K562 (cell line): ENCODE measurements around the gene FETUB. TPM values are rescaled to one million over a fixed set of nuclear protein-coding genes. Genes with fewer than 3 reads are reported as not detected.

ENCODE experiments used
- ATAC-seq: fragments of 200-7000 bp; cut with Tn5 transposase; 3 replicates; pipeline ENCODE4 v1.9.1; 2020; ENCODE audit warnings: moderate library complexity
- BruUV-seq: library from RNA; stranded (reverse); fragments of 400-500 nt; replicated peaks from 2 replicates; lab custom pipeline; 2021; lab: Mats Ljungman, UMichigan
- CTCF ChIA-PET: fragments of 300-600 bp; formaldehyde crosslinking; extraction: SDS; loops from one replicate; lab custom pipeline; 2021; ENCODE audit warnings: low intra/inter-chr PET ratio; lab: Yijun Ruan, JAX
- POLR2A ChIA-PET: fragments of 300-600, 350-650 bp; sonication (Branson Sonifier 250); formaldehyde crosslinking; extraction: SDS; loops from one replicate; lab custom pipeline; 2021; ENCODE audit warnings: antibody characterized with exemption, inconsistent platforms; lab: Yijun Ruan, JAX
- DNase-seq, 4 experiments: peaks; one replicate each; pipeline versions ENCODE4 v3.0.0 to v3.0.0-alpha.2; 2011 to 2018; ENCODE audit warnings: low spot score in 3 of 4, mixed read lengths in 3 of 4; ENCODE audit errors: extremely low read depth in 1 of 4
- FAIRE-seq: peaks from 2 replicates; lab custom pipeline; 2011; peaks lifted over from hg19 to GRCh38; lab: Jason Lieb, UNC
- H2AFZ ChIP-seq: 2 replicates; pipeline ENCODE4 v1.6.0; 2011; ENCODE audit warnings: low read depth, low read length, control low read depth, inconsistent platforms
- H3K27ac ChIP-seq: fragments of 200-600 bp; 3 replicates; pipeline ENCODE4 v1.8.0; 2011; ENCODE audit warnings: low read depth, mild to moderate bottlenecking, control low read depth, inconsistent platforms, low read length, moderate library complexity, mixed read lengths; ENCODE audit errors: extremely low read depth
- H3K27me3 ChIP-seq, 2 experiments: fragments of 300-600 bp in 1 of 2; 2 replicates in 1 of 2; 3 replicates in 1 of 2; pipeline versions ENCODE4 v1.6.0 to v1.8.0; 2011; ENCODE audit warnings: inconsistent platforms in 2 of 2, low read length in 2 of 2, mild to moderate bottlenecking in 1 of 2, mixed read lengths in 1 of 2, moderate library complexity in 1 of 2; ENCODE audit not compliant: control insufficient read depth in 2 of 2, insufficient read depth in 2 of 2
- H3K36me3 ChIP-seq: fragments of 300-600 bp; 3 replicates; pipeline ENCODE4 v1.8.0; 2011; ENCODE audit warnings: mild to moderate bottlenecking, low read length, inconsistent platforms; ENCODE audit not compliant: control insufficient read depth, insufficient read depth
- H3K4me1 ChIP-seq, 2 experiments: fragments of 200-600 bp in 1 of 2; replicated peaks in 1 of 2; 2 replicates in 1 of 2; 3 replicates in 1 of 2; pipeline versions ENCODE4 v1.5.1 to v1.8.0; 2011; ENCODE audit warnings: inconsistent platforms in 2 of 2, low read length in 2 of 2, mild to moderate bottlenecking in 1 of 2, mixed read lengths in 1 of 2, moderate library complexity in 1 of 2; ENCODE audit not compliant: control insufficient read depth in 2 of 2, insufficient read depth in 2 of 2
- H3K4me2 ChIP-seq: 2 replicates; pipeline ENCODE4 v1.6.1; 2011; ENCODE audit warnings: low read length, control low read depth, inconsistent platforms, mixed read lengths; ENCODE audit not compliant: insufficient read depth
- H3K4me3 ChIP-seq: fragments of 200-600 bp; sonication (generic), shearing (Covaris generic); 2 replicates; pipeline ENCODE4 v1.5.1; 2016; ENCODE audit warnings: control low read depth, inconsistent platforms
- H3K79me2 ChIP-seq: fragments of 200-600 bp; 3 replicates; pipeline ENCODE4 v1.8.0; 2011; ENCODE audit warnings: low read length, inconsistent platforms; ENCODE audit not compliant: control insufficient read depth, insufficient read depth
- H3K9ac ChIP-seq, 2 experiments: 2 replicates each; pipeline versions ENCODE4 v1.6.0 to v1.6.1; 2011; ENCODE audit warnings: low read depth in 2 of 2, low read length in 2 of 2, control low read depth in 1 of 2, inconsistent platforms in 1 of 2, mild to moderate bottlenecking in 1 of 2, mixed read lengths in 1 of 2; ENCODE audit not compliant: insufficient read depth in 1 of 2
- H3K9me1 ChIP-seq: one replicate; pipeline ENCODE4 v1.6.0; 2011; ENCODE audit warnings: inconsistent platforms, mild to moderate bottlenecking, low read length, moderate library complexity; ENCODE audit not compliant: control insufficient read depth, insufficient read depth
- H3K9me3 ChIP-seq: replicated peaks from 2 replicates; pipeline ENCODE4 v1.5.1; 2011; ENCODE audit warnings: low read depth, low read length, inconsistent platforms; ENCODE audit not compliant: control insufficient read depth, insufficient read depth
- H4K20me1 ChIP-seq: replicated peaks from 2 replicates; pipeline ENCODE4 v1.6.1; 2011; ENCODE audit warnings: low read length, inconsistent platforms, mixed read lengths; ENCODE audit not compliant: control insufficient read depth, insufficient read depth
- CBFA2T2 ChIP-seq: fragments of 450-650 bp; conservative IDR thresholded peaks from 2 replicates; pipeline ENCODE4 v1.6.1; 2017; ENCODE audit warnings: mild to moderate bottlenecking
- ILK ChIP-seq: fragments of 450-650 bp; IDR thresholded peaks from 2 replicates; pipeline ENCODE4 v1.6.1; 2016; ENCODE audit warnings: missing genetic modification characterization, low read depth, mild to moderate bottlenecking, missing compliant biosample characterization, moderate library complexity, borderline replicate concordance
- PHF21A ChIP-seq: fragments of 450-650 bp; IDR thresholded peaks from 2 replicates; pipeline ENCODE4 v1.6.1; 2017; ENCODE audit warnings: low read depth, borderline replicate concordance
- SIN3B ChIP-seq: fragments of 450-650 bp; IDR thresholded peaks from 2 replicates; pipeline ENCODE4 v1.6.1; 2017; ENCODE audit warnings: low read depth, mild to moderate bottlenecking, moderate library complexity
- TCF7 ChIP-seq: sonication (generic); IDR thresholded peaks from 2 replicates; pipeline ENCODE4 v1.6.1; 2016; ENCODE audit warnings: antibody characterized with exemption, borderline replicate concordance
- WGBS: fragments of 100-300 bp; shearing (Covaris generic); methylation state at CpG from one replicate; pipeline ENCODE4 v1.1.6; 2016; ENCODE audit warnings: low coverage, mixed read lengths; ENCODE audit not compliant: insufficient coverage; ENCODE audit errors: missing lambda C conversion rate; 5-methylcytosine and 5-hydroxymethylcytosine counted together
- in situ Hi-C: fragments of 300-500 bp; cut with MboI; formaldehyde crosslinking; loops from 4 replicates; pipeline ENCODE4 v1.15.0; 2018; ENCODE audit warnings: inconsistent platforms, mixed read lengths
- intact Hi-C: fragments of 100-400 bp; cut with micrococcal nuclease; formaldehyde crosslinking; loops from 2 replicates; pipeline ENCODE4 v1.14.2; 2022
- polyA plus RNA-seq, 8 experiments: library from polyadenylated mRNA; depleted of rRNA in 4 of 8; stranded (reverse) in 5 of 8; unstranded in 3 of 8; fragments of >200 nt; fragmentation: Nextera tagmentation in 2 of 8; fragmentation: Illumina TruSeq in 1 of 8; extraction: Ambion mirVana in 2 of 8; extraction: Trizol in 1 of 8; gene quantifications; 2 replicates each; pipeline versions ENCODE4 v1.2.1 to v1.2.3, GENCODE V29; 2011 to 2014; ENCODE audit warnings: inconsistent platforms in 1 of 8, missing spikeins in 1 of 8
- total RNA-seq, 7 experiments: library from RNA; depleted of rRNA in 6 of 7; stranded (reverse); fragments of >200 nt in 6 of 7; fragmentation: Illumina TruSeq in 2 of 7; extraction: Trizol in 2 of 7; gene quantifications; 2 replicates each; pipeline versions ENCODE4 v1.2.1 to v1.2.3, GENCODE V29; 2011 to 2021; ENCODE audit warnings: low replicate concordance in 1 of 7
- TF ChIP-seq, protein P1 (sequence below), 2 experiments: IDR thresholded peaks; 2 replicates each; pipeline ENCODE4 v1.6.1; 2012; ENCODE audit warnings: improper control_type of control experiment in 2 of 2, low read depth in 2 of 2, low read length in 2 of 2, borderline replicate concordance in 1 of 2

Gene FETUB
- total and polyA plus RNA-seq, 9 of the 15 experiments (the other 6 are each of a cell fraction or from before 2014, with no cell fraction given) = not detected

DNA sequence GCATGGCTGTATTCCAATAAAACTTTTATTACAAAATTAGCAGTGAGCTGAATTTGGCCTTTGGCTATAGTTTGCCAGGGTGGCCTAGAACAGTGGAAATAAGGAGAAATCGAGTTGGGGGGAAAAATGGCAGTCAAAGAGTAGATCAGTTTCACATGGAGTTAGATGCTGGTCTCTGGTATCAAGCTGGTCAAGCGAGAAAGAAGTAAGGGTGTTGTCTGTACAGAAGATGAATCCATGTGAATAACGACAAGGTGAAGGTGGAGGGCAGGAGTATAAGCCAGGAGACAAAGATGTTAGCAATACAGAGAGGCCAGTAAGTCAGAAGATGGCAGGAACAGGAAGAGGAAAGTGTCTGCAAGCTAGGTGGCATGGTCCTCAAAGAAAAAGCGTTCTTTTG, 15.6 kb upstream of the FETUB start:
- H3K4me2 ChIP-seq = no peak overlapping the region
- no peak for ATAC-seq
- H3K9me1 ChIP-seq = no peaks in the 10 kb centered on the region
- 0 out of 2 replicates have a peak, but pooled peaks cover 1% of the 10 kb centered on the region for H3K9me3 ChIP-seq
- no peak overlapping the region for H3K9ac ChIP-seq
- H3K27me3 ChIP-seq = peaks cover 4 to 42% of the 10 kb centered on the region in 2 experiments; a peak in 4 of 5 replicates
- no peak overlapping the region for H3K4me3 ChIP-seq
- no peak for FAIRE-seq
- no TSS peak for BruUV-seq
- in situ Hi-C loops = no loop called here
- no peak overlapping the region for H2AFZ ChIP-seq
- intact Hi-C loops = no loop called here
- TF ChIP-seq TCF7 (no peak), SIN3B (no peak), CBFA2T2 (no peak), PHF21A (no peak), ILK (no peak)
- TF ChIP-seq, protein P1, sequence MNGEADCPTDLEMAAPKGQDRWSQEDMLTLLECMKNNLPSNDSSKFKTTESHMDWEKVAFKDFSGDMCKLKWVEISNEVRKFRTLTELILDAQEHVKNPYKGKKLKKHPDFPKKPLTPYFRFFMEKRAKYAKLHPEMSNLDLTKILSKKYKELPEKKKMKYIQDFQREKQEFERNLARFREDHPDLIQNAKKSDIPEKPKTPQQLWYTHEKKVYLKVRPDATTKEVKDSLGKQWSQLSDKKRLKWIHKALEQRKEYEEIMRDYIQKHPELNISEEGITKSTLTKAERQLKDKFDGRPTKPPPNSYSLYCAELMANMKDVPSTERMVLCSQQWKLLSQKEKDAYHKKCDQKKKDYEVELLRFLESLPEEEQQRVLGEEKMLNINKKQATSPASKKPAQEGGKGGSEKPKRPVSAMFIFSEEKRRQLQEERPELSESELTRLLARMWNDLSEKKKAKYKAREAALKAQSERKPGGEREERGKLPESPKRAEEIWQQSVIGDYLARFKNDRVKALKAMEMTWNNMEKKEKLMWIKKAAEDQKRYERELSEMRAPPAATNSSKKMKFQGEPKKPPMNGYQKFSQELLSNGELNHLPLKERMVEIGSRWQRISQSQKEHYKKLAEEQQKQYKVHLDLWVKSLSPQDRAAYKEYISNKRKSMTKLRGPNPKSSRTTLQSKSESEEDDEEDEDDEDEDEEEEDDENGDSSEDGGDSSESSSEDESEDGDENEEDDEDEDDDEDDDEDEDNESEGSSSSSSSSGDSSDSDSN (IDR thresholded peaks at IDR 0.05; ENCODE audit: borderline replicate concordance in 1 of 2, low read depth in 2 of 2, low read length in 2 of 2) = no peak
- H3K27ac ChIP-seq = no peak overlapping the region
- ChIA-PET POLR2A (interaction anchor here (0.6 to 0.9 kb wide), 2 partner anchors 138 to 161 kb away, joined by 3 read pairs; no protein-coding TSS in a partner anchor), CTCF (no interaction called here)
- H4K20me1 ChIP-seq = no peaks in the 10 kb centered on the region
- no peak for DNase-seq
- H3K4me1 ChIP-seq = peaks cover 3 to 4% of the 10 kb centered on the region in 2 experiments; a peak in 3 of 5 replicates
- no peaks in the 10 kb centered on the region for H3K79me2 ChIP-seq
- 17% methylated on average over 4 of the region's 4 CpGs for WGBS
- H3K36me3 ChIP-seq = no peaks in the 10 kb centered on the region
